Panc1 (cell line): ENCODE data around the gene TES. TPM values are rescaled to one million over a fixed set of nuclear protein-coding genes. Genes with fewer than 3 reads are reported as not detected.

ENCODE experiments used
- ATAC-seq: fragments of 200-7000 bp; cut with Tn5 transposase; 2 replicates; pipeline ENCODE4 v1.9.1; 2020; ENCODE audit warnings: mild to moderate bottlenecking, moderate library complexity
- BruUV-seq: library from RNA; stranded (reverse); fragments of 400-500 nt; replicated peaks from 2 replicates; lab custom pipeline; 2021; lab: Mats Ljungman, UMichigan
- CTCF ChIA-PET: fragments of 300-600 bp; sonication (Branson Sonifier 250); formaldehyde crosslinking; loops from one replicate; lab custom pipeline; 2022; ENCODE audit warnings: antibody characterized with exemption; lab: Charles Lee
- POLR2A ChIA-PET: fragments of 300-600 bp; sonication (Branson Sonifier 250); formaldehyde crosslinking; loops from one replicate; lab custom pipeline; 2022; ENCODE audit warnings: antibody characterized with exemption; lab: Charles Lee
- DNase-seq: peaks from one replicate; pipeline ENCODE4 v3.0.0-alpha.2; 2010; ENCODE audit warnings: low read depth, low spot score
- H3K27ac ChIP-seq: 2 replicates; pipeline ENCODE4 v1.5.1; 2011; ENCODE audit warnings: mild to moderate bottlenecking, low read length, inconsistent platforms
- H3K27me3 ChIP-seq: fragments of 200-500 bp; sonication (Bioruptor generic); 2 replicates; pipeline ENCODE4 v1.6.0; 2014; ENCODE audit warnings: low read length, inconsistent platforms; ENCODE audit not compliant: control insufficient read depth, insufficient read depth
- H3K36me3 ChIP-seq: fragments of 200-500 bp; sonication (Bioruptor generic); 2 replicates; pipeline ENCODE4 v1.5.1; 2014; ENCODE audit warnings: inconsistent platforms, mild to moderate bottlenecking, low read length, moderate library complexity; ENCODE audit not compliant: control insufficient read depth, insufficient read depth
- H3K4me1 ChIP-seq: 2 replicates; pipeline ENCODE4 v1.5.1; 2011; ENCODE audit warnings: inconsistent platforms, mild to moderate bottlenecking, low read length, moderate library complexity; ENCODE audit not compliant: control insufficient read depth, insufficient read depth
- H3K4me3 ChIP-seq, 2 experiments: 2 replicates each; pipeline ENCODE4 v1.5.1; 2011 to 2012; ENCODE audit warnings: low read depth in 2 of 2, low read length in 2 of 2, mild to moderate bottlenecking in 2 of 2, inconsistent platforms in 1 of 2, moderate library complexity in 1 of 2
- H3K9me3 ChIP-seq: fragments of 200-500 bp; sonication (Bioruptor generic); 2 replicates; pipeline ENCODE4 v1.5.1; 2014; ENCODE audit warnings: low read depth, mild to moderate bottlenecking, inconsistent platforms, low read length, moderate library complexity; ENCODE audit not compliant: control insufficient read depth, insufficient read depth
- POLR2AphosphoS5 ChIP-seq: IDR thresholded peaks from 2 replicates; pipeline ENCODE4 v1.6.1; 2012; ENCODE audit warnings: mild to moderate bottlenecking, low read depth, low read length, moderate library complexity
- SIN3A ChIP-seq: IDR thresholded peaks from 2 replicates; pipeline ENCODE4 v1.6.1; 2012; ENCODE audit warnings: low read depth, mild to moderate bottlenecking, low read length, moderate library complexity, borderline replicate concordance; ENCODE audit not compliant: insufficient read depth
- TCF7L2 ChIP-seq: IDR thresholded peaks from 2 replicates; pipeline ENCODE4 v1.6.1; 2011; ENCODE audit warnings: mild to moderate bottlenecking, low read depth, low read length, inconsistent platforms
- in situ Hi-C: cut with HindIII; loops from 2 replicates; pipeline ENCODE4 v1.10.0; 2016; ENCODE audit warnings: low sequenced_read_pairs, low pct_unique_long_range_greater_than_20kb
- intact Hi-C: fragments of 100-400 bp; cut with micrococcal nuclease; formaldehyde crosslinking; loops from one replicate; pipeline ENCODE4 v1.10.0; 2022; ENCODE audit not compliant: unreplicated experiment
- total RNA-seq: library from RNA; stranded (reverse); gene quantifications from one replicate; pipeline ENCODE4 v1.2.1, GENCODE V29; 2021; ENCODE audit not compliant: unreplicated experiment
- TF ChIP-seq, protein P1 (sequence below), 2 experiments: IDR thresholded peaks; 2 replicates each; pipeline ENCODE4 v1.6.1; 2011 to 2012; ENCODE audit warnings: low read depth in 2 of 2, control low read depth in 1 of 2, low read length in 1 of 2, mild to moderate bottlenecking in 1 of 2, moderate library complexity in 1 of 2; ENCODE audit not compliant: insufficient read depth in 1 of 2
- TF ChIP-seq, protein P2 (sequence below): fragments of 450-650 bp; IDR thresholded peaks from 2 replicates; pipeline ENCODE4 v1.5.1; 2017; ENCODE audit warnings: mild to moderate bottlenecking

The TES gene
- total RNA-seq, 1 experiment from 2014 or later, result 99.4 TPM

DNA sequence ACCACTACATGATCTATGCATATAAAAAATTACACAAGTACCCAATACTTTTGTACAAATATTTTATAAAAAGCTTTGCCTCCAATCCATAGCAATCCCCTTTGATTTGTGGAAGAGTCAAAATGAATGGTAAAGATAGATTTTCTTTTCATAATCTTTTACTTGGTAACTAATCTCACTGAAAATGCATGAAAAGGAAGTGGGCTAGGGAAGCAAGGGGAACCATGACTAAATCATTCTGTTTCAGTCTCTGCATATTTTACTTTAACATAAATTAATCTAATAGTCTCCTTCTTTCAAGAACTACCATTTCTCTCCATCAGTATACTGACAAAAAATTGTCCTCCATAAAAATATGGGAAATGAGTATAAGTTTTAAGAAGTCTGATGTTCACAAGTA lies 96.9 kb downstream of the TES start:
- Histone ChIP-seq H3K9me3 (peaks cover 6% of the 10 kb centered on the region; the same call in 1 of the 2 replicates), H3K4me1 (no peaks in the 10 kb centered on the region), H3K27ac (peak overlapping the region; percentile 52; the same call in 1 of the 2 replicates), H3K4me3 (no peak overlapping the region), H3K27me3 (no peaks in the 10 kb centered on the region), H3K36me3 (no peaks in the 10 kb centered on the region)
- ChIA-PET POLR2A (no interaction called here), CTCF (no interaction called here)
- in situ Hi-C loops, result no loop called here
- intact Hi-C loops, result no loop called here
- BruUV-seq, result no TSS peak
- DNase-seq (no peak), ATAC-seq (no peak)
- no peak for TF ChIP-seq POLR2AphosphoS5
- no peak for TF ChIP-seq SIN3A
- TF ChIP-seq TCF7L2, result no peak
- TF ChIP-seq, protein P1, sequence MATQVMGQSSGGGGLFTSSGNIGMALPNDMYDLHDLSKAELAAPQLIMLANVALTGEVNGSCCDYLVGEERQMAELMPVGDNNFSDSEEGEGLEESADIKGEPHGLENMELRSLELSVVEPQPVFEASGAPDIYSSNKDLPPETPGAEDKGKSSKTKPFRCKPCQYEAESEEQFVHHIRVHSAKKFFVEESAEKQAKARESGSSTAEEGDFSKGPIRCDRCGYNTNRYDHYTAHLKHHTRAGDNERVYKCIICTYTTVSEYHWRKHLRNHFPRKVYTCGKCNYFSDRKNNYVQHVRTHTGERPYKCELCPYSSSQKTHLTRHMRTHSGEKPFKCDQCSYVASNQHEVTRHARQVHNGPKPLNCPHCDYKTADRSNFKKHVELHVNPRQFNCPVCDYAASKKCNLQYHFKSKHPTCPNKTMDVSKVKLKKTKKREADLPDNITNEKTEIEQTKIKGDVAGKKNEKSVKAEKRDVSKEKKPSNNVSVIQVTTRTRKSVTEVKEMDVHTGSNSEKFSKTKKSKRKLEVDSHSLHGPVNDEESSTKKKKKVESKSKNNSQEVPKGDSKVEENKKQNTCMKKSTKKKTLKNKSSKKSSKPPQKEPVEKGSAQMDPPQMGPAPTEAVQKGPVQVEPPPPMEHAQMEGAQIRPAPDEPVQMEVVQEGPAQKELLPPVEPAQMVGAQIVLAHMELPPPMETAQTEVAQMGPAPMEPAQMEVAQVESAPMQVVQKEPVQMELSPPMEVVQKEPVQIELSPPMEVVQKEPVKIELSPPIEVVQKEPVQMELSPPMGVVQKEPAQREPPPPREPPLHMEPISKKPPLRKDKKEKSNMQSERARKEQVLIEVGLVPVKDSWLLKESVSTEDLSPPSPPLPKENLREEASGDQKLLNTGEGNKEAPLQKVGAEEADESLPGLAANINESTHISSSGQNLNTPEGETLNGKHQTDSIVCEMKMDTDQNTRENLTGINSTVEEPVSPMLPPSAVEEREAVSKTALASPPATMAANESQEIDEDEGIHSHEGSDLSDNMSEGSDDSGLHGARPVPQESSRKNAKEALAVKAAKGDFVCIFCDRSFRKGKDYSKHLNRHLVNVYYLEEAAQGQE (IDR thresholded peaks at IDR 0.05; ENCODE audit: insufficient read depth in 1 of 2, low read depth in 2 of 2, low read length in 1 of 2), result no peak
- TF ChIP-seq, protein P2, sequence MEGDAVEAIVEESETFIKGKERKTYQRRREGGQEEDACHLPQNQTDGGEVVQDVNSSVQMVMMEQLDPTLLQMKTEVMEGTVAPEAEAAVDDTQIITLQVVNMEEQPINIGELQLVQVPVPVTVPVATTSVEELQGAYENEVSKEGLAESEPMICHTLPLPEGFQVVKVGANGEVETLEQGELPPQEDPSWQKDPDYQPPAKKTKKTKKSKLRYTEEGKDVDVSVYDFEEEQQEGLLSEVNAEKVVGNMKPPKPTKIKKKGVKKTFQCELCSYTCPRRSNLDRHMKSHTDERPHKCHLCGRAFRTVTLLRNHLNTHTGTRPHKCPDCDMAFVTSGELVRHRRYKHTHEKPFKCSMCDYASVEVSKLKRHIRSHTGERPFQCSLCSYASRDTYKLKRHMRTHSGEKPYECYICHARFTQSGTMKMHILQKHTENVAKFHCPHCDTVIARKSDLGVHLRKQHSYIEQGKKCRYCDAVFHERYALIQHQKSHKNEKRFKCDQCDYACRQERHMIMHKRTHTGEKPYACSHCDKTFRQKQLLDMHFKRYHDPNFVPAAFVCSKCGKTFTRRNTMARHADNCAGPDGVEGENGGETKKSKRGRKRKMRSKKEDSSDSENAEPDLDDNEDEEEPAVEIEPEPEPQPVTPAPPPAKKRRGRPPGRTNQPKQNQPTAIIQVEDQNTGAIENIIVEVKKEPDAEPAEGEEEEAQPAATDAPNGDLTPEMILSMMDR, result no peak

Other genes with a start within 250 kb of the TES start
- not detected for gene TFEC, start 179.8 kb upstream of the TES start, total RNA-seq